Heart left ventricle (tissue), 16 donors: ENCODE data around the gene RAP1GAP. TPM values are rescaled to one million over a fixed set of nuclear protein-coding genes. Genes with fewer than 3 reads are reported as not detected.

Experiments
- ATAC-seq, 4 donors: fragments of 200-7000 bp; cut with Tn5 transposase; one replicate each; pipeline ENCODE4 v1.9.1; 2020 to 2022; ENCODE audit warnings: moderate library complexity in 4 of 4, mild to moderate bottlenecking in 3 of 4, moderate number of reproducible peaks in 1 of 4
- DNase-seq, 5 donors: peaks; one replicate each; pipeline ENCODE4 v3.0.0-alpha.2; 2020
- H3K27ac ChIP-seq, 12 donors: fragments of 200-600 bp; sonication (generic) in 4 of 12; one replicate each; pipeline versions ENCODE4 v1.5.0 to v1.8.0; 2016 to 2022; ENCODE audit warnings: mild to moderate bottlenecking in 2 of 12
- H3K27me3 ChIP-seq, 9 donors: fragments of 200-600 bp; sonication (generic) in 2 of 9; one replicate each; pipeline versions ENCODE4 v1.5.1 to v1.8.0; 2016 to 2022; ENCODE audit warnings: mild to moderate bottlenecking in 3 of 9
- H3K36me3 ChIP-seq, 9 donors: fragments of 200-600 bp; sonication (generic) in 2 of 9; one replicate each; pipeline versions ENCODE4 v1.5.0 to v1.8.0; 2018 to 2022; ENCODE audit warnings: mild to moderate bottlenecking in 2 of 9
- H3K4me1 ChIP-seq, 12 donors: fragments of 200-600 bp; sonication (generic) in 4 of 12; one replicate each; pipeline versions ENCODE4 v1.5.0 to v1.8.0; 2016 to 2022; ENCODE audit warnings: mild to moderate bottlenecking in 3 of 12
- H3K4me3 ChIP-seq, 12 donors: fragments of 200-600 bp; sonication (generic) in 4 of 12; one replicate each; pipeline versions ENCODE4 v1.5.0 to v1.8.0; 2017 to 2022; ENCODE audit warnings: mild to moderate bottlenecking in 9 of 12, moderate library complexity in 4 of 12
- H3K9me3 ChIP-seq, 12 donors: fragments of 200-600 bp; sonication (generic) in 4 of 12; one replicate each; pipeline versions ENCODE4 v1.5.0 to v1.8.0; 2016 to 2022; ENCODE audit warnings: mild to moderate bottlenecking in 1 of 12
- CTCF ChIP-seq, 12 donors: fragments of 200-600 bp; sonication (generic) in 4 of 12; IDR thresholded peaks; one replicate each; pipeline versions ENCODE4 v1.5.0 to v1.8.0; 2018 to 2022; ENCODE audit warnings: antibody characterized with exemption in 12 of 12, mild to moderate bottlenecking in 5 of 12
- POLR2A ChIP-seq, 2 donors: fragments of 450-650 bp; IDR thresholded peaks; one replicate each; pipeline ENCODE4 v1.6.1; 2017; ENCODE audit warnings: antibody characterized with exemption in 2 of 2, mild to moderate bottlenecking in 2 of 2, moderate library complexity in 2 of 2
- WGBS, 4 donors: extraction: QIAGEN DNeasy Blood & Tissue Kit in 2 of 4; methylation state at CpG; one replicate each; pipeline versions ENCODE4 v1.1.5 to v1.1.7; 2013 to 2018; 5-methylcytosine and 5-hydroxymethylcytosine counted together
- intact Hi-C, 10 donors: fragments of 100-400 bp; cut with DNase I; formaldehyde crosslinking; loops; one replicate each; pipeline versions ENCODE4 v1.11.1 to v1.14.2; 2022
- polyA plus RNA-seq, 2 donors: library from polyadenylated mRNA; stranded (reverse); fragments of 200-250 nt; gene quantifications; one replicate each; pipeline ENCODE4 v1.2.3, GENCODE V29; 2013
- total RNA-seq, 9 donors: library from RNA; depleted of rRNA in 2 of 9; stranded (reverse); fragments of >200 nt in 2 of 9; fragmentation: NEBNext Ultra II Directional in 3 of 9; extraction: Animal tissue kit (Norgen Biotek cat#: 25700) in 3 of 9; gene quantifications; one replicate each; pipeline versions ENCODE4 v1.1.0 to v1.2.4, GENCODE V29; 2016 to 2023
- donor health status: ischemic (EF 13 %, LVEDD 7.1; RV severe dilation, severe dysfunction).
- donor health status: healthy with polysubstance abuse.
- donor health status: DM: no; HTN: yes; CAD: no.
- donor health status: DM: no; HTN: no; CAD: no.
- donor health status: ischemic (EF 25% LVEDD 6.9; RV normal size, moderate dysfunction).
- donor health status: ischemic (EF 25% LVEDD 5.7; RV mildly dilated, moderate dysfunction).
- donor health status: healthy.
- donor health status: DM: yes; HTN: yes; CAD: no.
- donor health status: ischemic (EF 35%, LVEDD 5.7; RV mildly dilated, moderate dysfunction).
- donor health status: nonischemic (EF 11% LVEDD 7.7; RV severe dilation, severe dysfunction).
- donor health status: DM: yes; HTN: yes; CAD: no.
- donor health status: PGD.
- donor health status: ischemic (EF 29% LVEDD 5.4; RV normal size, mild dysfunction).
- donor health status: nonischemic (EF 23%, LVEDD 6.1; RV moderate dilation, normal function).

Gene RAP1GAP
- total and polyA plus RNA-seq, 11 donors = 0.75 to 8.0 (median 3.8) TPM

GRCh38 chr1:21663248-21663950 lies 5.8 kb downstream of the RAP1GAP start:
- TF ChIP-seq CTCF (IDR thresholded peaks at IDR 0.05) (peak in 1 of 12 donors; percentile 5), POLR2A (IDR thresholded peaks at IDR 0.05) (no peak)
- Histone ChIP-seq H3K36me3 (no peaks in the 10 kb centered on the region), H3K9me3 (no peaks in the 10 kb centered on the region), H3K4me1 (peaks cover 0 to 45% (median 10%) of the 10 kb centered on the region in 12 donors), H3K27me3 (peaks cover 0 to 48% (median 9%) of the 10 kb centered on the region in 9 donors), H3K4me3 (no peak overlapping the region), H3K27ac (peak overlapping the region in 4 of 12 donors; percentile 13 to 42 (median 26))
- 40 to 56% (median 45%) methylated on average over 6 to 11 of the region's 11 CpGs for WGBS, 4 donors
- DNase-seq (peak in 2 of 5 donors; percentile 51 to 79), ATAC-seq (peak in 3 of 4 donors; percentile 61 to 69 (median 62))
- intact Hi-C loops = loop anchor here in 3 of 10 donors (5.0 to 10.0 kb wide), 3 partner anchors 156 to 431 kb away; partner anchors contain the start of gene ALPL (in 2 of the 3)

- Histone ChIP-seq H3K36me3 (no peaks in the 10 kb centered on the region), H3K27ac (no peak overlapping the region), H3K4me1 (peaks cover 0 to 38% (median 9%) of the 10 kb centered on the region in 12 donors), H3K4me3 (no peak overlapping the region), H3K9me3 (no peaks in the 10 kb centered on the region), H3K27me3 (peaks cover 0 to 41% (median 3%) of the 10 kb centered on the region in 9 donors)
- DNase-seq = no peak
- no peak for TF ChIP-seq POLR2A (IDR thresholded peaks at IDR 0.05)
- TF ChIP-seq CTCF (IDR thresholded peaks at IDR 0.05) = no peak
- ATAC-seq = no peak
- intact Hi-C loops = loop anchor here in 3 of 10 donors (5.0 to 10.0 kb wide), 3 partner anchors 155 to 430 kb away; partner anchors contain the start of gene ALPL (in 2 of the 3)
- WGBS, 4 donors = 80 to 84% (median 83%) methylated on average over 6 of the region's 6 CpGs
These were observed 6.5 kb downstream of the RAP1GAP start for GRCh38 chr1:21662426-21663247.

- Histone ChIP-seq H3K9me3 (no peaks in the 10 kb centered on the region), H3K36me3 (no peaks in the 10 kb centered on the region), H3K27me3 (peaks cover 0 to 33% (median 0%) of the 10 kb centered on the region in 9 donors), H3K4me3 (no peak overlapping the region), H3K27ac (no peak overlapping the region), H3K4me1 (peaks cover 0 to 32% (median 9%) of the 10 kb centered on the region in 12 donors)
- DNase-seq (no peak), ATAC-seq (no peak)
- WGBS, 4 donors = 69 to 78% (median 76%) methylated on average over 5 of the region's 5 CpGs
- TF ChIP-seq POLR2A (IDR thresholded peaks at IDR 0.05) = no peak
- no peak for TF ChIP-seq CTCF (IDR thresholded peaks at IDR 0.05)
- intact Hi-C loops = loop anchor here in 3 of 10 donors (5.0 to 10.0 kb wide), 3 partner anchors 155 to 430 kb away; partner anchors contain the start of gene ALPL (in 2 of the 3)
These were observed 7.3 kb downstream of the RAP1GAP start for GRCh38 chr1:21661886-21662285.
